NCI-H1930 (cell line): ENCODE results near the gene FRAT2.

Experiments used
- DNase-seq, 2 experiments: peaks; one replicate each; lab custom pipeline; 2025; lab: John Stamatoyannopoulos, UW

FRAT2 gene, protein sequence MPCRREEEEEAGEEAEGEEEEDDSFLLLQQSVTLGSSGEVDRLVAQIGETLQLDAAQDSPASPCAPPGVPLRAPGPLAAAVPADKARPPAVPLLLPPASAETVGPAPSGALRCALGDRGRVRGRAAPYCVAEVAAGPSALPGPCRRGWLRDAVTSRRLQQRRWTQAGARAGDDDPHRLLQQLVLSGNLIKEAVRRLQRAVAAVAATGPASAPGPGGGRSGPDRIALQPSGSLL

GRCh38 chr10:97334370-97335175 is at the start of gene FRAT2:
FRAT2 (minus strand) TSS chr10:97334729; CDS start chr10:97334572, 157 bp downstream.
- DNase-seq = peak; percentile 50 to 72

- no peak for DNase-seq
These were observed 49.6 kb upstream of the FRAT2 start for GRCh38 chr10:97384156-97384555.

- DNase-seq = no peak
These were observed 48.6 kb upstream of the FRAT2 start for GRCh38 chr10:97383159-97383558.

- no peak for DNase-seq
These were observed 47.1 kb upstream of the FRAT2 start for GRCh38 chr10:97381626-97382025.

DNA sequence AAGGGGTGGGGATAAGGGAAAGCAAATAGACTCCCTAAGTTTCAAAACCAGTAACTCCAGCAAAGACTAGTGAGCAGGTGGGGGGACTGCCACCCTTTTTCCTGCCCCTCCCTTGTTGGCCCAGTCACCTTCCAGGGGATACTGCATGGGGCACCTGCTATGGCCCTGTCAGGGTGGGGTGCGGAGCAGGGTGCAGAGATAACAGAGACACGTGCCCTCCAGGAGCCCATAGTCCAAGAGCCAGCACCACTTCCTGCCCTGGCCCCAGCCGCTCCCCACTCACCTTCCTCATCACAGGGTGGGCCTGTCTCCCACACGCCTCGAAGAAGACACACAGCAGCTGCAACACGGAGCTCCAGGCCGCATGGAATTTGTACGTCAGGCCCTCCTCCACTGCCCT is 46.0 kb upstream of the FRAT2 start:
- no peak for DNase-seq

- DNase-seq = no peak
These were observed 44.7 kb upstream of the FRAT2 start for GRCh38 chr10:97378933-97379921.

DNA sequence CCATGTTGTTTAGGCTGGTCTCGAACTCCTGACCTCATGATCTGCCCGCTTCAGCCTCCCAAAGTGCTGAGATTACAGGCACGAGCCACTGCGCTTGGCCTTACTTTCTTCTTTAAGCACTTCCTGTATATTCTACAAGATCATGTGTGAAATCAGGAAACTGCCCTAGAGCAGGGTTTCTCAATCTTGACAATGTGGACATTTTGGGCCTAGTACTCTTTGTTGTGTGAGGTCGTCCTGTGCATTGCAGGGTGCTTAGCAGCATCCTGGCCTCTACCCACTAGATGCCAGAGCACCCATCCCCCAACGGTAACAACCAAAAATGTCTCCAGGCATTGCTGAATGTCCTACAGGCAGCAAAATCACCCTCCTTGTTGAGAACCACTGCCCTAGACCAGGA is 41.9 kb upstream of the FRAT2 start:
- no peak for DNase-seq

DNA sequence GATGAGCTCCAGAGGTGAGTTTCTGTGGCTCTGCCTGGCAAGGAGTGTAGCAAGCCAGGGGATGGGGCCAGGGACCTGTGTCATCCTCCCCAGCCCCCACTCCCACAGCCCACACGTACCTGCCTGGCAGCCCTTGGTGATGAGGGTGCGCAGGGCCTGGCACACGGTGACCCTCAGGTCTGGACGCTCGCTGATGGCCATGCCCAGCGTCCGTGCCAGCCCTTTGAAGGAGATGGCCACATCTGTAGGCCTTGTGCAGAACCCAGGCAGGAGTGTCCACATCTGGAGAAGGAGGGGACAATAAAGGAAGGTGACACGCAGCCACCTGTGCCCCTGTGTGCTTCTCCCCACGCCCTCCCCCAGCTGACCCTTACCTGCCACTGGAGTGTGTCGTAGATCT is 38.9 kb upstream of the FRAT2 start:
- DNase-seq = no peak

DNA sequence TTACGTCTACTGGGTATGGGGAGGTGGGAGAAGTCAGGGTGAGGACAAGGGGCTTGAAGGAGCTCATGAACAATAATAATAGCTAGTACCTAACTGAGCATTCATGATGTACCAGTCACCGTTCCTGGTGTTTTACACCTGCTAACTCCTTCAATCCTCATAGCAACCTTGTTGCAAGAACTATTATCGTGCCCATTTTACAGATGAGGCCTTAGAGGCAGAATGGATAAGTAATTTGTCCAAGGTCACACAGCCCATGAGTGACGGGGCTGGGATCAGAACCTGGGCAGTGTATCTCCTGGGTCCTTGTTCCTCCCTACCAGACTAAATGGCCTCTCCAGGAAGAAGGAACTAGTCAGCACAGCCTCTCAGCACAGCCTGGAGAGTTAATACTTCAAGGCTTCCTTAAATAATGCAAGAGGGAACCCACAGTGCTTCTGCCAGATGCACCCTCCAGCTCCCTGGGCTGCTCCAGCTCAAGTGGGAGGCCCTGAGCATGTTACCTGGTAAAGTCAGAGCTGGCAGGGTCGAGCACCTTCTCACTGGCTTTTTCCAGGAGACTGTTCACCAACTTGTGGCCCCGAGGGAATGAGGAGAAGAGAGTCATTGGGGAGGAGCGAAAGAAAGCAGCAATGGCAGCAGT is 37.8 kb upstream of the FRAT2 start:
- DNase-seq = no peak

DNA sequence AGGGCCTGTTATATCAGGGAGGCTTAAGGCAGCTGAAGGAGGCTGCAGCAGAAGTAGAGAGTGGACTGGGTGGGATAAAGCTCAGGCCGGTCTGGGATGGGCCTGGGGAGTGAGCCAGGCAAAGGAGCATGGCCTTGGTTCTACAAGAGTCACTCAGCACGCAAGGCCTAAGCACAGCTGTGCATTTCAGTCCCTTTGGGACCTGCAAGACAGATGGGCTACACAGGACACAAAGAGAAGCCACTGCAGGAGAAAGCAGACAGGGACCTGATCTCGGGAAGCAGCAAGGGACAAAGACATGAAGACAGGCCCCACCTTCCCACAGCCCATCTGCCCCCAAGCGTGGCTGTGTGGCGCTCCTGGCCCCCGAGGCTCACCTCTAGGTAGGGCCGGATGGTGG is 37.2 kb upstream of the FRAT2 start:
- DNase-seq = no peak

- no peak for DNase-seq
These were observed 32.7 kb upstream of the FRAT2 start for GRCh38 chr10:97367126-97367649.

GRCh38 chr10:97366572-97366971 is 32.0 kb upstream of the FRAT2 start:
- no peak for DNase-seq

- no peak for DNase-seq
These were observed 31.3 kb upstream of the FRAT2 start for GRCh38 chr10:97365761-97366351.

- DNase-seq = no peak
These were observed 28.5 kb upstream of the FRAT2 start for GRCh38 chr10:97363071-97363470.

GRCh38 chr10:97362310-97363033 is 27.9 kb upstream of the FRAT2 start:
- DNase-seq = no peak

DNA sequence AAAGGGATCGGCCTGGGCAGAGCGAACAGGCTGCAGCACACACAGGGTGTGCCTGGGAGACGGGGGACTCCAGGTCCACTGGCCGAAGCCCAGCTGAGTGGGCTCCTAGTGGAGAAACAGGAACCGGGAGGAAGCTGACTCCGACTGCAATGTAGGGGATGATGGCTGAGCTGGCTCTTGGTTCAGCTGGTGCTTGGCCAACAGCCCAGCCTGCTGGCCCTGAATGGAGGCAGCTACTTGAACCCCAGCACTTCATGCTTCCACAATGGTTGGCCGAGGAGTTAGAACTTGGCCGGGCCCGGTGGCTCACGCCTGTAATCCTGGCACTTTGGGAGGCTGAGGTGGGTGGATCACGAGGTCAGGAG is 27.0 kb upstream of the FRAT2 start:
- no peak for DNase-seq

DNA sequence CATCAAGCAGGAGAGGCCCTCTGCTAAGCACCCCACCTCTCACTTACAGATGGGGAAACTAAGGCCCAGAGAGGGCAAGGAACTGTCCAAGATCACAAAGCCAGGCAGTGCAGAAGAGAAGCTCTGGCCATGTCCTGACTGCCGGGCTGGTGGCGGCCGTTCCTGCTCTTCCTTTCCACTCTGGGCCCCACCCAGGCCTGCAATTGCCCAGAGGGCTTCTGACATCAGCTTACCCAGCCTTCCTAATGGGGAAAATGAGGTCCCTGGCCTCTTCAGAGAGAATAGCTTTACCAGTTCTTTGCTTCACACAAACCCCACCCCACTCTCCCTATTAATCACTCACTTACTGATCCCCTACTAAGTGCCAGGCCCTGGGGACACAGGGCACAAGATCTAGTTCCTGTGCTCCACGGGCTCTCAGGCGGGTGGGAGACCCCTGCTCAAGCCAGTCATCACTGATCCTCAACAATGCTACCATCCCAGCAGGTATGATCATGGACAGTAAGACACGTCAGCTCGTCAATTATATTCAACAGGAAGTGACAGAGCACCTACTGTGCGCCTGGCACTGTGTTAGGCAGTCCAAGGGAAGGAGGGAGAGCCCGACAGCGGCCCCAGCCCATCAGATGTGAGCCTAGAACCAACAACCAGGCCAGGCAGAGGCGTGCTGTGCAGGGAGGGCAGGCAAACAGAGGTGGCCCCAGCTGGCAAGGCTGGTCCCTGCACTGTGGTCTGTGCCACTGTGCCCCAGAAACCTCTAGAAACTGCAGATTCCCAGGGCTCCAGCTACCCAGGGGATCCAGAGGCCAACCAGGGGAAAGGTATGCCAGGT is 26.4 kb upstream of the FRAT2 start:
- DNase-seq = no peak

DNA sequence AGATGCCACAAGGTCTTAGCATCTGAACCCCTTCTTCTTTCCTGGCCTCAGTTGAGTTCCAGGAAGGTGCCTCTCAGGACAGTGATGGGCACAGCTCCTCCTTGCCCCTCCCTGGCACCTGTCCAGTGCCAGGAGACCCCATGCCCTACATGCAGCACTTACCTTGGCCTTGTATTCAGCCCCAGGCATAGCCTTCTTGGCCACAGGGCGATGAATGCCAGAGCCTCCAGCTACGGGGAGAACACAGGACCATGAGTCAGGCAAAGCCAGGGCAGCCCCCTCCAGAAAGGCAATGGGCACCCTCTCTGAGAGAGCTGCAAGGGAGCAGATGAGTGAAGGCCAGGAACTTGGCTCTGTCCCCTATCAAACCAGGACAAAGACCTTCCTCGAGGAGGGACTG is 24.3 kb upstream of the FRAT2 start:
- DNase-seq = no peak

- no peak for DNase-seq
These were observed 23.8 kb upstream of the FRAT2 start for GRCh38 chr10:97358349-97358748.

DNA sequence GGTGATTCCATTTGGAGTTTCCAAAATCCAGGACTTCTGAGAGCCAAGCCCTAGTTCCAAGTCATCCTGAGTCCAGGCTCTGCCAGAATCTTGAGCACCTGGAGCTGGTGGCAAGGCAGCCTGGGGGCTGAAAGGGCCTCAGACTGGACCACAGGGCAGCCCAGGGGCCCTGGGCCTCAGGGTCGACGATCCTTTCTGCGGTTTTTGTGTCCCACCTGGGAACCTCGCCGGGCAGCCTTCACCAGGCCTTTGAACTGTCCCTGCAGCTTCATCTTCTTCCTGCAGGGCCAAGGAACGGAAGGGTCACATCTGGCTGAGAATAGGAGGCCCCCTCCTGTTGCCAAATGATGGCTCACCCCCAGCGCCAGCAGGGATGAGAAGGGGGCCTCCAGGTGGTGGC is 22.4 kb upstream of the FRAT2 start:
- DNase-seq = no peak
